Measurements from ENCODE around the gene NVL.

The NVL gene

GRCh38 chr1:224267925-224268324, 62.0 kb downstream of the NVL start (continued):
- TF ChIP-seq ZNF175 (tag by site-specific recombination; IDR thresholded peaks at IDR 0.05) (no peak), ZNF24 (tag by site-specific recombination; IDR thresholded peaks at IDR 0.05) (no peak), SCRT1 (tag by site-specific recombination; IDR thresholded peaks at IDR 0.05; ENCODE audit: borderline replicate concordance) (no peak), ZNF521 (tag by site-specific recombination; IDR thresholded peaks at IDR 0.05) (no peak), ZNF660 (tag by site-specific recombination; IDR thresholded peaks at IDR 0.05) (no peak), ZSCAN4 (tag by site-specific recombination; IDR thresholded peaks at IDR 0.05) (no peak), ZNF830 (tag by site-specific recombination; IDR thresholded peaks at IDR 0.05; ENCODE audit: low read depth) (no peak), KLF17 (tag by site-specific recombination; IDR thresholded peaks at IDR 0.05) (no peak), ZNF416 (tag by site-specific recombination; IDR thresholded peaks at IDR 0.05) (no peak), ZNF26 (tag by site-specific recombination; IDR thresholded peaks at IDR 0.05) (no peak), ZFP41 (tag by site-specific recombination; IDR thresholded peaks at IDR 0.05; ENCODE audit: borderline replicate concordance) (no peak), ZNF214 (tag by site-specific recombination; IDR thresholded peaks at IDR 0.05; ENCODE audit: borderline replicate concordance) (no peak), ZEB2 (tag by site-specific recombination; IDR thresholded peaks at IDR 0.05) (peak; percentile 50; the same call in 1 of the 2 replicates), ZNF571 (tag by site-specific recombination; IDR thresholded peaks at IDR 0.05) (no peak), ZNF626 (tag by site-specific recombination; IDR thresholded peaks at IDR 0.05) (no peak), ZNF248 (tag by site-specific recombination; IDR thresholded peaks at IDR 0.05) (no peak), ZNF785 (tag by site-specific recombination; IDR thresholded peaks at IDR 0.05) (no peak), PRDM2 (tag by site-specific recombination; IDR thresholded peaks at IDR 0.05; ENCODE audit: borderline replicate concordance) (no peak), ZSCAN16 (tag by site-specific recombination; IDR thresholded peaks at IDR 0.05) (no peak), ZNF654 (tag by site-specific recombination; IDR thresholded peaks at IDR 0.05; ENCODE audit: low read depth) (no peak), ZNF792 (tag by site-specific recombination; IDR thresholded peaks at IDR 0.05) (no peak), ZNF645 (tag by site-specific recombination; IDR thresholded peaks at IDR 0.05) (no peak), ZNF16 (tag by site-specific recombination; IDR thresholded peaks at IDR 0.05; ENCODE audit: low read depth) (no peak), ZNF423 (tag by site-specific recombination; IDR thresholded peaks at IDR 0.05) (no peak), ATF2 (tag by site-specific recombination; IDR thresholded peaks at IDR 0.05; ENCODE audit: low read depth) (no peak), ZNF184 (tag by site-specific recombination; IDR thresholded peaks at IDR 0.05) (peak; percentile 71; the same call in 1 of the 2 replicates), HIC1 (tag by site-specific recombination; IDR thresholded peaks at IDR 0.05) (no peak)

All from HEK293 (cell line).